Measurements from ENCODE around the gene TRAF3. TPM values are rescaled to one million over a fixed set of nuclear protein-coding genes. Genes with fewer than 3 reads are reported as not detected.

TRAF3 gene
- total and polyA plus RNA-seq, 5 donors, result 3.9 to 15.4 (median 11.4) TPM

- 92% methylated on average over 22 of the region's 22 CpGs for WGBS
- ATAC-seq, result peak in 1 of 2 donors; percentile 38
- no peak for DNase-seq
- Histone ChIP-seq H3K27me3 (ENCODE audit: control insufficient read depth, insufficient read depth) (no peaks in the 10 kb centered on the region), H3K4me3 (ENCODE audit: low read length) (no peak overlapping the region), H3K9me3 (ENCODE audit: control insufficient read depth, low read length) (no peaks in the 10 kb centered on the region), H3K27ac (ENCODE audit: low read length) (no peak overlapping the region), H3K4me1 (ENCODE audit: control insufficient read depth, insufficient read depth, low read length) (no peaks in the 10 kb centered on the region)
- intact Hi-C loops (cut with DNase I), result no loop called here
These were observed 48.3 kb downstream of the TRAF3 start for GRCh38 chr14:102825307-102826095.

- Histone ChIP-seq H3K9me3 (ENCODE audit: control insufficient read depth, low read length) (no peaks in the 10 kb centered on the region), H3K27me3 (ENCODE audit: control insufficient read depth, insufficient read depth) (no peaks in the 10 kb centered on the region), H3K4me1 (ENCODE audit: control insufficient read depth, insufficient read depth, low read length) (no peaks in the 10 kb centered on the region), H3K4me3 (ENCODE audit: low read length) (no peak overlapping the region), H3K27ac (ENCODE audit: low read length) (no peak overlapping the region)
- intact Hi-C loops (cut with DNase I), result no loop called here
- ATAC-seq, result no peak
- WGBS, result 89% methylated on average over 11 of the region's 11 CpGs
- no peak for DNase-seq
These were observed 48.9 kb downstream of the TRAF3 start for GRCh38 chr14:102826161-102826560.

GRCh38 chr14:102826751-102827675 lies 49.8 kb downstream of the TRAF3 start:
- intact Hi-C loops (cut with DNase I), result no loop called here

GRCh38 chr14:102827716-102828115 lies 50.5 kb downstream of the TRAF3 start:
- no peak overlapping the region for H3K4me3 ChIP-seq (ENCODE audit: low read length)
- ATAC-seq, result no peak
- H3K4me1 ChIP-seq (ENCODE audit: control insufficient read depth, insufficient read depth, low read length), result no peaks in the 10 kb centered on the region
- no peaks in the 10 kb centered on the region for H3K27me3 ChIP-seq (ENCODE audit: control insufficient read depth, insufficient read depth)
- DNase-seq, result no peak
- WGBS, result 80% methylated on average over 13 of the region's 13 CpGs
- H3K27ac ChIP-seq (ENCODE audit: low read length), result no peak overlapping the region
- H3K9me3 ChIP-seq (ENCODE audit: control insufficient read depth, low read length), result no peaks in the 10 kb centered on the region
- intact Hi-C loops (cut with DNase I), result no loop called here

More at GRCh38 chr14:102826751-102827675, 49.8 kb downstream of the TRAF3 start:
- H3K27me3 ChIP-seq (ENCODE audit: control insufficient read depth, insufficient read depth), result no peaks in the 10 kb centered on the region
- 94% methylated on average over 25 of the region's 25 CpGs for WGBS
- no peak overlapping the region for H3K4me3 ChIP-seq (ENCODE audit: low read length)
- no peak overlapping the region for H3K27ac ChIP-seq (ENCODE audit: low read length)
- no peaks in the 10 kb centered on the region for H3K4me1 ChIP-seq (ENCODE audit: control insufficient read depth, insufficient read depth, low read length)
- no peaks in the 10 kb centered on the region for H3K9me3 ChIP-seq (ENCODE audit: control insufficient read depth, low read length)
- DNase-seq (no peak), ATAC-seq (no peak)

- Histone ChIP-seq H3K27me3 (ENCODE audit: control insufficient read depth, insufficient read depth) (no peaks in the 10 kb centered on the region), H3K9me3 (ENCODE audit: control insufficient read depth, low read length) (no peaks in the 10 kb centered on the region), H3K4me1 (ENCODE audit: control insufficient read depth, insufficient read depth, low read length) (no peaks in the 10 kb centered on the region), H3K27ac (ENCODE audit: low read length) (no peak overlapping the region), H3K4me3 (ENCODE audit: low read length) (no peak overlapping the region)
- DNase-seq (no peak), ATAC-seq (no peak)
- intact Hi-C loops (cut with DNase I), result no loop called here
- 53% methylated on average over 11 of the region's 11 CpGs for WGBS
These were observed 50.9 kb downstream of the TRAF3 start for GRCh38 chr14:102828151-102828550.

GRCh38 chr14:102829016-102829548 lies 51.8 kb downstream of the TRAF3 start:
- intact Hi-C loops (cut with DNase I), result no loop called here
- Histone ChIP-seq H3K9me3 (ENCODE audit: control insufficient read depth, low read length) (no peaks in the 10 kb centered on the region), H3K4me1 (ENCODE audit: control insufficient read depth, insufficient read depth, low read length) (no peaks in the 10 kb centered on the region), H3K27ac (ENCODE audit: low read length) (no peak overlapping the region), H3K27me3 (ENCODE audit: control insufficient read depth, insufficient read depth) (no peaks in the 10 kb centered on the region), H3K4me3 (ENCODE audit: low read length) (no peak overlapping the region)
- ATAC-seq (no peak), DNase-seq (no peak)
- 58% methylated on average over 5 of the region's 5 CpGs for WGBS

- no peak for ATAC-seq
- intact Hi-C loops (cut with DNase I), result no loop called here
- Histone ChIP-seq H3K4me1 (ENCODE audit: control insufficient read depth, insufficient read depth, low read length) (no peaks in the 10 kb centered on the region), H3K27me3 (ENCODE audit: control insufficient read depth, insufficient read depth) (no peaks in the 10 kb centered on the region), H3K9me3 (ENCODE audit: control insufficient read depth, low read length) (no peaks in the 10 kb centered on the region), H3K27ac (ENCODE audit: low read length) (no peak overlapping the region), H3K4me3 (ENCODE audit: low read length) (no peak overlapping the region)
- WGBS, result 82% methylated on average over 3 of the region's 3 CpGs
- DNase-seq, result no peak
These were observed 53.3 kb downstream of the TRAF3 start for GRCh38 chr14:102830474-102831045.

- DNase-seq (no peak), ATAC-seq (peak in 1 of 2 donors; percentile 33)
- 92% methylated on average over 7 of the region's 7 CpGs for WGBS
- no peaks in the 10 kb centered on the region for H3K4me1 ChIP-seq (ENCODE audit: control insufficient read depth, insufficient read depth, low read length)
- intact Hi-C loops (cut with DNase I), result no loop called here
- H3K9me3 ChIP-seq (ENCODE audit: control insufficient read depth, low read length), result no peaks in the 10 kb centered on the region
- no peaks in the 10 kb centered on the region for H3K27me3 ChIP-seq (ENCODE audit: control insufficient read depth, insufficient read depth)
- H3K4me3 ChIP-seq (ENCODE audit: low read length), result no peak overlapping the region
- H3K27ac ChIP-seq (ENCODE audit: low read length), result no peak overlapping the region
These were observed 54.0 kb downstream of the TRAF3 start for GRCh38 chr14:102831163-102831804.

GRCh38 chr14:102833341-102833740 lies 56.1 kb downstream of the TRAF3 start:
- Histone ChIP-seq H3K27me3 (ENCODE audit: control insufficient read depth, insufficient read depth) (no peaks in the 10 kb centered on the region), H3K9me3 (ENCODE audit: control insufficient read depth, low read length) (no peaks in the 10 kb centered on the region), H3K4me3 (ENCODE audit: low read length) (no peak overlapping the region), H3K4me1 (ENCODE audit: control insufficient read depth, insufficient read depth, low read length) (no peaks in the 10 kb centered on the region), H3K27ac (ENCODE audit: low read length) (no peak overlapping the region)
- intact Hi-C loops (cut with DNase I), result no loop called here
- DNase-seq (no peak), ATAC-seq (no peak)
- WGBS, result 96% methylated on average over 7 of the region's 7 CpGs

- H3K4me1 ChIP-seq (ENCODE audit: control insufficient read depth, insufficient read depth, low read length), result no peaks in the 10 kb centered on the region
- no peak overlapping the region for H3K27ac ChIP-seq (ENCODE audit: low read length)
- DNase-seq (no peak), ATAC-seq (no peak)
- H3K27me3 ChIP-seq (ENCODE audit: control insufficient read depth, insufficient read depth), result no peaks in the 10 kb centered on the region
- intact Hi-C loops (cut with DNase I), result no loop called here
- 98% methylated on average over 9 of the region's 9 CpGs for WGBS
- no peak overlapping the region for H3K4me3 ChIP-seq (ENCODE audit: low read length)
- H3K9me3 ChIP-seq (ENCODE audit: control insufficient read depth, low read length), result no peaks in the 10 kb centered on the region
These were observed 56.7 kb downstream of the TRAF3 start for GRCh38 chr14:102833991-102834390.

Data from right cardiac atrium (tissue), 5 donors.